LNCaP clone FGC (cell line): Measurements from ENCODE around the gene ABHD17B.
A peak's percentile ranks its signal among the peaks of the same experiment; 100 is the strongest.

Experiments
- DNase-seq: peaks from one replicate; pipeline ENCODE4 v3.0.0-alpha.2; 2011; ENCODE audit warnings: low read depth
- H3K4me3 ChIP-seq: 2 replicates; pipeline ENCODE4 v1.5.1; 2011; ENCODE audit warnings: mild to moderate bottlenecking, low read depth, low read length, control low read depth
- CTCF ChIP-seq: IDR thresholded peaks from 2 replicates; pipeline ENCODE4 v1.5.1; 2012; ENCODE audit warnings: mild to moderate bottlenecking; ENCODE audit not compliant: control insufficient read depth, insufficient read depth; ENCODE audit errors: extremely low read depth

ABHD17B gene

GRCh38 chr9:71915495-71915894 lies 4.5 kb upstream of the ABHD17B start:
- no peak for DNase-seq
- TF ChIP-seq CTCF: no peak
- no peak overlapping the region for H3K4me3 ChIP-seq

- peak; percentile 75 for DNase-seq
- TF ChIP-seq CTCF: no peak
- H3K4me3 ChIP-seq: peak overlapping the region; percentile 63
Observed at GRCh38 chr9:71911908-71912335, 929 bp upstream of the ABHD17B start.

GRCh38 chr9:71910650-71911060 lies 338 bp downstream of the ABHD17B start:
- no peak for TF ChIP-seq CTCF
- no peak for DNase-seq
- peak overlapping the region; percentile 63 for H3K4me3 ChIP-seq

GRCh38 chr9:71909887-71910649 lies 925 bp downstream of the ABHD17B start:
- DNase-seq: no peak
- peak overlapping the region; percentile 63 for H3K4me3 ChIP-seq
- peak; percentile 23 for TF ChIP-seq CTCF

- peak overlapping the region; percentile 63; the same call in 1 of the 2 replicates for H3K4me3 ChIP-seq
- TF ChIP-seq CTCF: no peak
- DNase-seq: no peak
Observed at GRCh38 chr9:71908825-71909224, 2.2 kb downstream of the ABHD17B start.

GRCh38 chr9:71904076-71904475 lies 6.9 kb downstream of the ABHD17B start:
- H3K4me3 ChIP-seq: no peak overlapping the region
- DNase-seq: no peak

More at GRCh38 chr9:71904076-71904475, 6.9 kb downstream of the ABHD17B start:
- TF ChIP-seq CTCF: no peak
